Parathyroid adenoma (tissue), 2 donors: ENCODE results near the gene GRAMD4.

ENCODE experiments used
- H2AFZ ChIP-seq: fragments of 300-600 bp; sonication (generic); one replicate; pipeline ENCODE4 v1.7.0; 2017; ENCODE audit warnings: antibody characterized with exemption, mild to moderate bottlenecking
- H3K27ac ChIP-seq: fragments of 300-600 bp; sonication (generic); one replicate; pipeline ENCODE4 v1.7.0; 2017
- H3K27me3 ChIP-seq: fragments of 300-600 bp; sonication (generic); one replicate; pipeline ENCODE4 v1.7.0; 2017; ENCODE audit warnings: low read length; ENCODE audit not compliant: control insufficient read depth, insufficient read depth
- H3K36me3 ChIP-seq: fragments of 300-600 bp; sonication (generic); one replicate; pipeline ENCODE4 v1.7.0; 2017; ENCODE audit warnings: low read length; ENCODE audit not compliant: control insufficient read depth, insufficient read depth
- H3K4me1 ChIP-seq: fragments of 300-600 bp; sonication (generic); one replicate; pipeline ENCODE4 v1.7.0; 2017; ENCODE audit warnings: control low read depth
- H3K4me2 ChIP-seq: fragments of 300-600 bp; sonication (generic); one replicate; pipeline ENCODE4 v1.7.0; 2017; ENCODE audit warnings: low read length
- H3K4me3 ChIP-seq: fragments of 300-600 bp; sonication (generic); one replicate; pipeline ENCODE4 v1.7.0; 2017; ENCODE audit warnings: low read depth, low read length
- H3K79me2 ChIP-seq: fragments of 300-600 bp; sonication (generic); one replicate; pipeline ENCODE4 v1.7.0; 2017; ENCODE audit warnings: control low read depth
- H3K9ac ChIP-seq: fragments of 300-600 bp; sonication (generic); one replicate; pipeline ENCODE4 v1.7.0; 2017; ENCODE audit warnings: mild to moderate bottlenecking
- H3K9me3 ChIP-seq: fragments of 300-600 bp; sonication (generic); one replicate; pipeline ENCODE4 v1.7.0; 2017; ENCODE audit warnings: low read length; ENCODE audit not compliant: control insufficient read depth
- TF ChIP-seq, protein P1 (sequence below): fragments of 300-600 bp; sonication (generic); IDR thresholded peaks from one replicate; pipeline ENCODE4 v1.7.0; 2017; ENCODE audit warnings: antibody characterized with exemption, mild to moderate bottlenecking
- donor health status: primary hyperparathyroidism.

Gene GRAMD4

GRCh38 chr22:46659791-46660186 is 39.6 kb downstream of the GRAMD4 start:
- Histone ChIP-seq H3K9ac (no peak overlapping the region), H3K4me1 (peaks cover 4% of the 10 kb centered on the region), H3K4me2 (no peak overlapping the region), H3K9me3 (no peaks in the 10 kb centered on the region), H3K27me3 (no peaks in the 10 kb centered on the region), H2AFZ (no peak overlapping the region), H3K27ac (no peak overlapping the region), H3K36me3 (no peaks in the 10 kb centered on the region), H3K79me2 (no peaks in the 10 kb centered on the region), H3K4me3 (no peak overlapping the region)
- TF ChIP-seq, protein P1, sequence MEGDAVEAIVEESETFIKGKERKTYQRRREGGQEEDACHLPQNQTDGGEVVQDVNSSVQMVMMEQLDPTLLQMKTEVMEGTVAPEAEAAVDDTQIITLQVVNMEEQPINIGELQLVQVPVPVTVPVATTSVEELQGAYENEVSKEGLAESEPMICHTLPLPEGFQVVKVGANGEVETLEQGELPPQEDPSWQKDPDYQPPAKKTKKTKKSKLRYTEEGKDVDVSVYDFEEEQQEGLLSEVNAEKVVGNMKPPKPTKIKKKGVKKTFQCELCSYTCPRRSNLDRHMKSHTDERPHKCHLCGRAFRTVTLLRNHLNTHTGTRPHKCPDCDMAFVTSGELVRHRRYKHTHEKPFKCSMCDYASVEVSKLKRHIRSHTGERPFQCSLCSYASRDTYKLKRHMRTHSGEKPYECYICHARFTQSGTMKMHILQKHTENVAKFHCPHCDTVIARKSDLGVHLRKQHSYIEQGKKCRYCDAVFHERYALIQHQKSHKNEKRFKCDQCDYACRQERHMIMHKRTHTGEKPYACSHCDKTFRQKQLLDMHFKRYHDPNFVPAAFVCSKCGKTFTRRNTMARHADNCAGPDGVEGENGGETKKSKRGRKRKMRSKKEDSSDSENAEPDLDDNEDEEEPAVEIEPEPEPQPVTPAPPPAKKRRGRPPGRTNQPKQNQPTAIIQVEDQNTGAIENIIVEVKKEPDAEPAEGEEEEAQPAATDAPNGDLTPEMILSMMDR, result no peak

- Histone ChIP-seq H3K27ac (no peak overlapping the region), H3K4me3 (peak overlapping the region; percentile 17), H3K36me3 (no peaks in the 10 kb centered on the region), H3K27me3 (no peaks in the 10 kb centered on the region), H3K4me2 (peak overlapping the region; percentile 59), H3K4me1 (peaks cover 4% of the 10 kb centered on the region), H2AFZ (peak overlapping the region; percentile 22), H3K9ac (no peak overlapping the region), H3K9me3 (no peaks in the 10 kb centered on the region), H3K79me2 (no peaks in the 10 kb centered on the region)
- TF ChIP-seq, protein P1, result no peak
Measured at GRCh38 chr22:46660604-46661201, 40.5 kb downstream of the GRAMD4 start.

DNA sequence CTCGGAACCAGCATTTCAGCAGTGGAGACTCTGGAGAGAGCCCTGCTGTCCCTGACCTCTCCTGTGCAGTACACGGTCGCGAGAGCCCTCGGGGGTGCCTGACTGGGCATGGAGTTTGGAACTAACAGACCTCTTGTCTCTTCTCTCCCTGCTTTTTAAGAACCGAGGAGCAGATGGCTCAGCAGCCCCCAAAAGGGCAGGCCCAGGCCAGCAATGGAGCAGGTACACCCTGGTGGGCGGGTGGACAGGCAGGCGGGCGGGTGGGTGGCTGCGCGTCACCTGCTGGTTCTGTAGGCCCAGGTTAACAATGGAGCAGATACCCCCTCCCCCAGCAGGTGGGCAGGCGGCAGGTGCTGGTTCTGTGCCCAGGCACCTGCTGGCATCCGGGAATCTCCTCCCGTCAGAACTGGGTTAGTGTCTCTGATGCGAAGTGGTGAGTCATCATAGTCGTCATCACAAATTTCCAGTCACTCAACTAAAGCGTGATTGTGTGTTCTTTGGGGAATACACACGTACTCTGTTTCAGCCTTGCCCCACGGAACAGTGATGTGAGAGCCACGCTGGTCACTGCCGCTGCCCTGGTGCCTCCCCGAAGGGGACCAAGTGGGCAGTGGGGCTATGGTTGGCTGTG is 41.1 kb downstream of the GRAMD4 start:
- Histone ChIP-seq H3K4me2 (peak overlapping the region; percentile 48), H3K36me3 (no peaks in the 10 kb centered on the region), H3K27ac (no peak overlapping the region), H3K4me3 (no peak overlapping the region), H3K9me3 (no peaks in the 10 kb centered on the region), H3K4me1 (peaks cover 4% of the 10 kb centered on the region), H3K79me2 (no peaks in the 10 kb centered on the region), H2AFZ (no peak overlapping the region), H3K27me3 (no peaks in the 10 kb centered on the region), H3K9ac (no peak overlapping the region)
- TF ChIP-seq, protein P1, result no peak

GRCh38 chr22:46662226-46662625 is 42.0 kb downstream of the GRAMD4 start:
- no peak overlapping the region for H3K27ac ChIP-seq
- H3K36me3 ChIP-seq, result no peaks in the 10 kb centered on the region
- no peak overlapping the region for H2AFZ ChIP-seq
- H3K27me3 ChIP-seq, result no peaks in the 10 kb centered on the region
- TF ChIP-seq, protein P1, result no peak
- H3K9ac ChIP-seq, result no peak overlapping the region
- H3K4me2 ChIP-seq, result no peak overlapping the region
- H3K4me3 ChIP-seq, result no peak overlapping the region
- H3K79me2 ChIP-seq, result no peaks in the 10 kb centered on the region
- H3K4me1 ChIP-seq, result peaks cover 4% of the 10 kb centered on the region
- no peaks in the 10 kb centered on the region for H3K9me3 ChIP-seq

DNA sequence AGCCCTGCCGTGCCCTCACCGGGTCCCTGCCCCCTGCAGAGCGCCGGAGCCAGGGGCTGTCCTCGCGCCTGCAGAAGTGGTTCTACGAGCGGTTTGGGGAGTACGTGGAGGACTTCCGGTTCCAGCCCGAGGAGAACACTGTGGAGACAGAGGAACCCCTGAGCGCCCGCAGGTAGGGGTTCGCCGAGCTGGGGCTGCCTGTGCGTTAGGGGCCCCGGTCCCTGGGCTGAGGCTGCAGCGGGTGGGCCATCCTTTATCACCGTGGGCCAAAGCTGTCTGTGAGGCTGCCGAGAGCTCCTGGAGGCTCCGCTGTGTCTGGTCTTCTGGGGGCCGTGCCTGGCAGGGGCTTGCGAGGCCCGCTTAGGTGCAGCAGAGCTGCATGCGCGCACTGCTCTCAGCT is 42.8 kb downstream of the GRAMD4 start:
- H3K4me3 ChIP-seq, result no peak overlapping the region
- H3K79me2 ChIP-seq, result no peaks in the 10 kb centered on the region
- H3K4me1 ChIP-seq, result peaks cover 4% of the 10 kb centered on the region
- TF ChIP-seq, protein P1, result no peak
- H3K36me3 ChIP-seq, result no peaks in the 10 kb centered on the region
- H3K9ac ChIP-seq, result no peak overlapping the region
- no peak overlapping the region for H3K4me2 ChIP-seq
- H2AFZ ChIP-seq, result no peak overlapping the region
- H3K27me3 ChIP-seq, result no peaks in the 10 kb centered on the region
- H3K27ac ChIP-seq, result no peak overlapping the region
- H3K9me3 ChIP-seq, result no peaks in the 10 kb centered on the region
